LNCAP (cell line): ENCODE data around the gene KRT82.

Source experiments
- TF ChIP-seq, protein P1 (sequence below): fragments of 450-650 bp; IDR thresholded peaks from 2 replicates; pipeline ENCODE4 v1.5.1; 2017; ENCODE audit warnings: mild to moderate bottlenecking

KRT82 gene

DNA sequence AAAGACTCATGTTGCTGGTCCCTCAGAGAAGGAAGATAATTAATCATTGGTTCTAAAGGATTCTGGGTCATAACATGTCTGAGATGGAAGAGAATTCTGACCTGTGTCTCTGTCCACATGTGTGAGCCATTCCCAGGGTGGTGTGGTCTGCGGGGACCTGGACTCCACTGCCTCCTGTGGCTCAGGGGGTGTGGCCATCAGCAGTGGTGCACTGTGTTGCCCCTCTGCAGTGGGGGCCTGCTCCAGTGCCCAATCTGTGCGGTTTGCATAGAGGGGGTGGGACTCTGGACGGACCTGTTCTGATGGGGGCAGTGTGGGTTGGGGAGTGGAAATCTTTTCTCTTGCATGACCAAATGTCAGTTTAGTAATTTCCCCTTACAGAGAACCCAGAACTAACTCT, 52.4 kb downstream of the KRT82 start:
- TF ChIP-seq, protein P1, sequence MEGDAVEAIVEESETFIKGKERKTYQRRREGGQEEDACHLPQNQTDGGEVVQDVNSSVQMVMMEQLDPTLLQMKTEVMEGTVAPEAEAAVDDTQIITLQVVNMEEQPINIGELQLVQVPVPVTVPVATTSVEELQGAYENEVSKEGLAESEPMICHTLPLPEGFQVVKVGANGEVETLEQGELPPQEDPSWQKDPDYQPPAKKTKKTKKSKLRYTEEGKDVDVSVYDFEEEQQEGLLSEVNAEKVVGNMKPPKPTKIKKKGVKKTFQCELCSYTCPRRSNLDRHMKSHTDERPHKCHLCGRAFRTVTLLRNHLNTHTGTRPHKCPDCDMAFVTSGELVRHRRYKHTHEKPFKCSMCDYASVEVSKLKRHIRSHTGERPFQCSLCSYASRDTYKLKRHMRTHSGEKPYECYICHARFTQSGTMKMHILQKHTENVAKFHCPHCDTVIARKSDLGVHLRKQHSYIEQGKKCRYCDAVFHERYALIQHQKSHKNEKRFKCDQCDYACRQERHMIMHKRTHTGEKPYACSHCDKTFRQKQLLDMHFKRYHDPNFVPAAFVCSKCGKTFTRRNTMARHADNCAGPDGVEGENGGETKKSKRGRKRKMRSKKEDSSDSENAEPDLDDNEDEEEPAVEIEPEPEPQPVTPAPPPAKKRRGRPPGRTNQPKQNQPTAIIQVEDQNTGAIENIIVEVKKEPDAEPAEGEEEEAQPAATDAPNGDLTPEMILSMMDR = no peak

DNA sequence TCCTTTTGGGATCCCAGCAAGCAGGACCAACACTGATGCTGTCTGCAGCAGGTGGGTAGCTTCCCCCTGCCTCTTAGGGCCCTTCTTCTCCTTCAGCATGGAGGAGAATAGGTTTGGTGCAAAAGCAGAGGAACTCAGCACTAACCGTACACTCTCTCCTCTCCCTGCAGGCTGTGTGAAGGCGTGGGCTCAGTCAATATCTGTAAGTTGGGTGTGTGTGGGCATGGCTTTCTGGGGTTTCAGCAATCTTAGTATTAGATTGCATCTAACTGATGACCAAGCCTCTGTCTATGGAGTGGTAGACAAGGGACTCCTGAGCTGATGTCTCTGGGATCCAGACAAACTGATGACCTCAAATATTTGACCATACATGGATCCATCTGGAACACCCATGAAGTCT, 53.2 kb downstream of the KRT82 start:
- TF ChIP-seq, protein P1 = no peak

DNA sequence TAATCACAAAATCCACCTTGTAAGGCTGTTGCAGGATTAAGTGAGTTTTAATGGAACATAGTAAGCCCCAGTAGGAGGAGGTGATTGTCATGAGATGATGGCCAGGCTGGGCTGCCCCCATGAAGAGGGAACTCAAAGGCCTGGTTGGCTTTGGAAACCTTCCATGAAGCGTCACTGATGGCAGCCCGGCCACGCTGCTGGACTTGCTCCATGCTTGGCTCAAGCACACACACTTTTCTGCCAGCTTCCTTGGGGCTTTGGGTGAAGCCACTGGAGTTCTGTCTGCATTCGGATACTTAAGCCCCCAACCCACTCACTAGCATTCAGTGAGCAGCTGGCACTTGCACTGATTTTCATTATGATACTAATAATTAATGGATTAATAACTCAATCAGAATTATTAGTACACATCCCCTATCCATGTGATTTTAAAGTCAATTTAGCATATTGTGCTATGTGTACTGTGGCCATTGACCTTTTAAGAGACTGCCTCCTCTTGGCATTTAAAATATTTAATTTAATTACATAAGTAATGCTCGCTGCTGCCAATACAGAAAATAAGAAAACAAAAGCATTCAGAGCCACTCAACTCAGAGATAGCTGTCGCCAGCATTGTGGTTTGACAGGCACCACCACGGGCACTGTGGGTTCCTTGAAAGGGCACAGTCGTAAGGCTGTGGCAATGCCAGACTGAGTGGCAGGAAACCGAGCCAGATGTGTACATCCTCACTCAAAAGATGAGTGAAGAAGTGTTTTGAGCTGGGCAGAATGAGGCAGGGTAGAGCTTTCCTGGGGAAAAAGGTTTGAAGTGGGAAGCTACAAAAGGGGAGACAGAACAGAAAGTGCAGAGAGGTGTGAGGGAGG, 54.7 kb downstream of the KRT82 start:
- TF ChIP-seq, protein P1 = no peak

DNA sequence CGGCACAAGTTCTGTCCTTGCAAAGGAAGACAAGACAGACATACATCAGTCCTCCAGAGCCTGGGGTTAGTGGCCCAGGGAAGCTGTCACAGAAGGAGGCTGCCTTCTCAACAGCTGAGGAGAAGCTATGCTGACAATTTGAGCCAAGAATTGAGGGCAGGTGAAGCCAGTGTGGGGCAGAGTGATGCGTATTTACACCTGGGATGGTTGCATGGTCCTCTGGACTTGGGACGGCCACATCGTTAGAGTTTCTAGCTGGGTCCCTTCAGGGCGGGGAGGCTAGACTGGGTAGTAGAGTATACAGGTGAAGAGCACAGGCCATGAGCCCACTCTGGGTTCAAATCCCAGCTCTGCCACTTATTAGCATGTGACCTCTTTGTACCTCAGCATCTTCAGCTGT, 55.3 kb downstream of the KRT82 start:
- TF ChIP-seq, protein P1 = no peak

DNA sequence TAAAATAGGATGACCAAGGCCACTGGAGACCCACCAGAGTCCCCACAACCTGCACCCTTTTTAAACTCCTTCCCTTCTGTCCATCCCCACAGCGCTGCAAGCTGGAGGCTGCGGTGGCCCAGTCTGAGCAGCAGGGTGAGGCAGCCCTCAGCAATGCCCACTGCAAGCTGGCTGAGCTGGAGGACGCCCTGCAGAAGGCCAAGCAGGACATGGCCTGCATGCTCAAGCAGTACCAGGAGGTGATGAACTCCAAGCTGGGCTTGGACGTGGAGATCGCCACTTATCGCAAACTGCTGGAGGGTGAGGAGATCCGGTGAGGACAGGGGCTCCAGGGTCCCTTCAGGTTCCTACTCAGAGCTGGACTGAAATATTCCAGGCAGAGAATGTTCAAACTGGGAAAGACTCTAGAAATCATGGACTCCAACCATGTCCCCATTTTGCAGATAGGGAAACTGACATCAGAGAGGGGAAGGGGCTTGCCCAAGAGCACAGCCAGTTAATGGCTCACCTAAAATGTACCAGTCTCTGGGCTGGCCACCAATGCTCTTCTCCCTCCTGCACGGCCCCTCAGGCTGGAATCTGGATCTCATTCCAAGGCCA, 56.0 kb downstream of the KRT82 start:
- TF ChIP-seq, protein P1 = no peak

DNA sequence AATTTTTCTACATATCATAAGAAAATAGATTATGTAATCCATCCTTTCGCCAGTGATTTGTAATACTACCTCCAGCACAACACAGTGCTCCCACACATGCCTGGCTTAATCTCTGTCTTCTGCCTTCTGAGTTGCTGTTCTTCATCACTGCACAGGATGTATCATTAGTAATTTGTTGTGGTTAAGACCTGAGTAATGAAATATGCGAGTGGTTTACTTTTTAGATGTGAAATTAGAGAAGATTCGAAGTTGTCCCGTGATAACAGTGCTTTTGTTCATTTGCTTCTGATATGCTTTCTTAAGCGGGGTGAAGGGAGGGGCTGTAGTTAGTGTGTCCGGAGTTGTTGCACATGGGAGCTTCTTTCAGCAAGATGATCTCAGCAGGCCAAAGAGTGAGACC, 56.9 kb downstream of the KRT82 start:
- TF ChIP-seq, protein P1 = no peak

DNA sequence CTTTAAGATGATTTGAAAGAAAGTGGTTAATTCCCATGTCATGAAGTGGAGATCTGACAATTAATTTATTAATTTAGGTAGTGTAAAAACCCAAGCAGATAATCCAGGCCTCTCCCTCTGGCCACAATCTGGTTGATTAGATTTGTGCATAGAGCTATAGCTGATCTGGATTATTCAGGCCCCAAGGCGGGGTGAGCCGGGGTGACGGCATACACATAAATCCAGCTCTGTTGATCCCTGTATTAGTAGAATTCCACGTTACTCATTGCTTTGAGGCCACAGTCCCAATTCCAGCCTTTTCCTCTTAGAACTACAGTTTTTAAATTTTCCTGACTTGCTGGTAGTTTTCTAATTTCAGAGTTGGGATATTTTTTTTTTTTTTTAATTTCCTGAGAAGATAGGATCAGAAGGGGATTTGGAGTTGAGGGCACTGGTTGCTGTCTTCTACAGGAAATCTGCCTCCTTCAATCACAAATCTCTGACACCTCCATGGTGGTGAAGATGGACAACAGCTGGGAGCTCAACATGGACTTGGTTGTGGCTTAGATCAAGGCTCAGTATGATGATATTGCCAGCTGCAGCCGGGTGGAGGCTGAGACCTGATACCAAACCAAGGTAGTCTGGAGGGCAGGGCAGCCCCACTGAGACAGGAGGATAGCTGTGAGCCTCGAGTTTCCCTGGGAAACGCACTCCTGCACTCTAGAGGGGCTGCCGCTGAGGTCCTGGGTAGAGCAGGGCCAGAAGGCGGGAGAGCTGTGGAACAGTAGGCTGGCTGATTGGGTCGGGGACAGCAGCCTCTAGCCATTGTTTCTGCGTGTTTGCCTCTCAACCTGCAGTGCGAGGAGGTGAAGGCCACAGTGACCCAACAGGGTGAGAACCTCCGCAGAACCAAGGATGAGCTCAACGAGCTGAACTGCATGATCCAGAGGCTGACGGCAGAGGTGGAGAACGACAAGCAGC, 58.3 kb downstream of the KRT82 start:
- TF ChIP-seq, protein P1 = no peak
